ENCODE results near the gene PYROXD2. TPM values are rescaled to one million over a fixed set of nuclear protein-coding genes. Genes with fewer than 3 reads are reported as not detected.

Gene PYROXD2
- total RNA-seq, 1 donor from 2014 or later: 8.6 TPM

GRCh38 chr10:98416606-98417388, 1.8 kb upstream of the PYROXD2 start:
- intact Hi-C loops (cut with micrococcal nuclease): no loop called here

GRCh38 chr10:98415731-98416119, 743 bp upstream of the PYROXD2 start:
- intact Hi-C loops (cut with micrococcal nuclease): no loop called here

DNA sequence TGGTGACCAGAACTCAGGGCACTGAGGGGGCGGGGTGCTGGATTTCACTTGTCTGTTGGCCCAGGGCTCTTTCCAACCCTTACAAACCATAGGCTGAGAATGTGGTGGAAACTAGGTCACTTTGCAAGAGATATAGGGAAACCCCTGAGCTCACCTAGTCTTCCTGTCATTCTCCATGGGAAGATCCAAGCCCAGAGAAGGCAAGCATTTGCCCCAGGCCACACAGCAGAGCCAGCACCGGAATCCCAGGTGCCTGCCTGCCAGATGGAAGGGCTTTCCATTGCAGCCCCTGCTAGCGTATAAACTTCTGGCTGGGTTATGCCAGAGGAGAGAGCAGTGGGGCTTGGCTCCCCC, 427 bp downstream of the PYROXD2 start:
- intact Hi-C loops (cut with micrococcal nuclease): no loop called here

DNA sequence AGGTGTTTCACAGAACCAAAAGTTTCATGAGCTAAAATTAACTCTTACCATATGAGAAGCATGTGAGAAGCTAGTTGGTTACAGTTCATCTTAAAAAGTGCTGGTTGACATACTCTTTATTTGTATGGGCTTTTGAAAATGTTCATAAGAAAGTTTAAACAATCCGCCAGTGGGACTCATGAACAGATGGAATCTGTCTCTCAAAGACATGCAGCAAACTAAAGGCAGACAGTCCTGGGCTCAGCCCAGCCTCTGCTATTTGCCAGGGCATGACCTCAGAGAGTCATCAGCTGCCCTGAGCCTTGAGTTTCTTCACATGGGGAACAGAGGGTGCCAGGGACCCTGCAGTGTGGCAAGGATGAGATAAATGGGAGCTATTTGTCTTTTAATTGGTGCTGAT, 3.2 kb downstream of the PYROXD2 start:
- intact Hi-C loops (cut with micrococcal nuclease): no loop called here

DNA sequence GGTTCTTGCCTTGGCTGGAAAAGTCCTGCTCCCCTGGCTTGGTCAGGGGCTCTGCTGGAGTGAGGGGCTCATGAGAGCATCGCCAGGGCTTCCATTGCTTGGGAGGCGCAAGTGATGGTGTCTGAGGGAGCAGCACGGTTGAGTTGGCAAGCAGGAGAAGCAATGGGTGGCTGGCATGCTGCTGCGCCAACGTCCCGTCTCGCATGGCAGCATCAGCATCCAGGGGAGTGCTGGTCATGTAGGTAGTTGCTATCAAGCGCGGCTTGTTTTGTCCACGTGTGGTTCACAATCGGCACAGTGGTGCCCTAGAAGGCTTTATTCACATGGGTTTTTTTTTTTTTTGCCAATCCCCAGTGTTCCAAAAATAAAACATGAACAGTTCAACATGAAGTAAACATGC, 3.8 kb downstream of the PYROXD2 start:
- intact Hi-C loops (cut with micrococcal nuclease): no loop called here

GRCh38 chr10:98410759-98411158, 4.2 kb downstream of the PYROXD2 start:
- intact Hi-C loops (cut with micrococcal nuclease): no loop called here

GRCh38 chr10:98410135-98410743, 4.7 kb downstream of the PYROXD2 start:
- intact Hi-C loops (cut with micrococcal nuclease): no loop called here

DNA sequence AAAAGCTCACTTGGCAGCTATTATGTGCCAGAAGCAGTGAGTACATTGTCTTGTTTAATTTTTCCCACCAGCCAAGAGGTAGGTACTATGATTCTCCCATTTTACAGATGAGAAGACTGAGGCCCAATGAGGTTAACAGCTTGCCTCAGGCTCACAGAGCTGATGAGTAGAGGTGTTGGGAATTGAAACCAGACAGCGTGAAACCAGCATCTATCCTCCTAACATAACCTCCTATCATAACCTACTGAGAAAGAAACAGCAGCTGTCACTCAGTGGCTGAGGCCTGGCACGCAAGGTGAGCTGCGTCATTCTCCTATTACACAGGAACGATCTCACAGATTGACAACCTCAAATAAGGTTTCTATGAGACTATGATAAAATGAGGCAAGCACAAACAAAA, 6.2 kb downstream of the PYROXD2 start:
- intact Hi-C loops (cut with micrococcal nuclease): no loop called here

- intact Hi-C loops (cut with micrococcal nuclease): no loop called here
These were observed 7.2 kb downstream of the PYROXD2 start for GRCh38 chr10:98407744-98408241.

DNA sequence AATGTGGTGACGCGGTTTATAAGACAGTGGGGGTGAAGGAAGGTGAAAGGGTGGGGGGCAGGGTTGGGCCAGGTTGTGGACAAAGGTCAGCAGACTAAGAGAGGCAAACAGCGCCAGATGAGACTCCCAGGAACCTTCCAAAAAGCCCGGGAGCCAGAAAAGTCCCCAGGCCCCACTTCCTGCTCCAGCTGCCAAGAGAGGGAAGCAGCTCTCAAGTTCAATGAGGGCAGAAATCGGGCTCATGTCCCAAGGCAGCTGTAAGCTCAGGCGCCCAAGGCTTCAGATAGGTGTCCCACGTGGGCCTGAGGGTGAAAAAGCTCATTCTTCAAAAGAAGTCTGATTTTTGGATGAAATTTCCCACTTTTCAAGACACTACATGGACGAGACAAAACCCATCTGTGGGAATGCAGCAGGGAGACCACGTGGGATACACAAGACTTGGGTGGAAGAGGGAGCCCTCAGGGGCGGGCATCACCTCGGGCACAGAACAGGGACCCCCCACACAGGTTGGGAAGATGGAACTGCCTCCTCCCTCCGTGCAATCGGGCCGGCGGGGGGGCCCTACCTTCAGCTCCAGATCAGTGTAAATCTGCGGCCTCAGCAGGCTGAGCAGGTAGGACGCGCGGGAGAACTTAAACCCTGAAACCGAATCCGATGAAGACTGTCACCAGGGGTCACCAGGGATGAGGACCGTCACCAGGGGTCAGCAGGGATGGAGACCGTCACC, 7.8 kb downstream of the PYROXD2 start:
- intact Hi-C loops (cut with micrococcal nuclease): no loop called here

DNA sequence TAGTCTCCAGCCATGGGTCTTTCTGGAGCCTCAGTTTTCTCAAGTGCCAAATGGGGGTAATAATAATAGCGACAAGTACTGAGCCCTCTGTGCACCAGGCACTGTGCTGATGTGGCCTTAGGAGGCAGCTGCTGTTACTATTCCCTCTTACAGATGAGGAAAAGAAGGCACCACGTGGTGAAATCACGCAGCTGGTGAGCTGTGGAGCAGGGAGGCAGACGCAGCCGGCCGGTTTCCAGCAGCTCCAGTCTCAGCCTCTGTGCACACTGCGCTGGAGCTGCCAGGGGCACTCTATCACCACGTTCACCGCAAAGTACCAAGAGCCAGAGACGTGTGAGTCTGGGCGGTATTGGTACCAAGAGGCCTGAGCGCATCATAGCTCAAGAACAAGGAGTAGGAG, 9.6 kb downstream of the PYROXD2 start:
- intact Hi-C loops (cut with micrococcal nuclease): no loop called here

DNA sequence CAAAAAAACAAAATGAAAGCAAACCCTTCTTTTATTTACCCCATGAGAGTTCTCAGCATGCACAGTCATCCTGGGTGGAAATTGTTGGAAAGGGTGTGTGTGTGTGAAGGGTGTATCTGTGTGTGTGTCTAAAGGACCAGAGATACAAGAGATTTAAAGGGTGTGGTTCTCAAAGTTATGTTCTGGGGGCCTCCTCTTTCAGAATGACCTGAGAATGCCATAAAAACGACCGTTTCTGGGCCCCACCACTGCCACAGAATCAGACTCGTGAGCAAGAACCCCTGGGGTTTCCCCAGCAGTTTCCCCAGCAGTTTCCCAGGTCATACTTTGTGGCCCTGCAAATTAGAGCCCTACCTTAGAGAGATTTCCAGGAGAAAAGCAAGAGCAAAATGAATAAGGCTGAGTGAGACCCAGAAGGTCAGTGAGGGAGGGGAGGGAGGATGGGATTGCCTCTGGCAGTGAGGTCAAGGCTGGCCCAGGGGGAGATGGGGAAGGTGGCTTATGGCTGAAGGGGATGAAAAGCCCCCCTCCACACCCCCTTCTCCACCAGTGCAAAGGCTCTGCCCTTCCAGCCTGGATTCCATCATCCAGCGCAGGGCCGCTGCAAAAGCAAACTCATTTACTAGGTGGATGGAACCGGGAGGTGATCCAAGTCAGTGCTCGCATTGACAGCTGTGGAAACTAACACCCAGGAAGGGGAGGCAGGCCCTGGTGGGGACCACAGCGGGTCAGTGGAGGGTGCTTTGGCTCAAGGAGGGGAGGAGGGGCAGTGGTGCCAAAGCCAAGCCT, 10.2 kb downstream of the PYROXD2 start:
- intact Hi-C loops (cut with micrococcal nuclease): no loop called here

DNA sequence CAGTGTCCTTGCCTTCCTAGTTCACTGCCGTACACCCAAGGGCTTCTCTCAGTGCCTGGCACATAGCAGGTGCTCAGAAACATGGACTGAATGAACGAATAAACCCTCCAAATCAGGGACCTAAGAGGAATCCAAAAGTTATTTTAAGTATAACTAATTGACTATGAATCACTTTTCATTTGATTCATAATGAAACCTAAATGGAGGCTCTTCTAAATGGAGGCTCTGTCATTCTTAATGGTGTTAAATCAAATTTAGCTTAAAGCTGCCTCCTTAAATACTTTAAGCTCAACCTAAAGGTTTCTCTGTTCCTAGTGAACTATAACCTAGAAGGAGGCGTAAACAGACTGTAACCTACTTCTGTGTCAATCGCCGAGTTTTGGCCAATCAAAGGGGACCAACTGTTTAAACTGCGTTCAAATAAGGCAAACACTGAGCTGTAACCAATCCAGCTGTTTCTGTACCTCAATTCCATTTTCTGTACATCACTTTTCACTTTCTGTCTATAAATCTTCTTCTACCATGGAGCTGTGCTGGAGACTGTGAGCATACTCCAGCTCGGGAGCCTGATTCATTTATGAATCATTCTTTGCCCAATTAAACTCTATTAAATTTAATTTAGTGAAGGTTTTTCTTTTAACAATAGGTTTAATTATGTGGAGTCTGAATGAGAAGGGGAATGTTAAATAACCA, 11.0 kb downstream of the PYROXD2 start:
- intact Hi-C loops (cut with micrococcal nuclease): no loop called here

- intact Hi-C loops (cut with micrococcal nuclease): no loop called here
These were observed 11.9 kb downstream of the PYROXD2 start for GRCh38 chr10:98402931-98403718.

DNA sequence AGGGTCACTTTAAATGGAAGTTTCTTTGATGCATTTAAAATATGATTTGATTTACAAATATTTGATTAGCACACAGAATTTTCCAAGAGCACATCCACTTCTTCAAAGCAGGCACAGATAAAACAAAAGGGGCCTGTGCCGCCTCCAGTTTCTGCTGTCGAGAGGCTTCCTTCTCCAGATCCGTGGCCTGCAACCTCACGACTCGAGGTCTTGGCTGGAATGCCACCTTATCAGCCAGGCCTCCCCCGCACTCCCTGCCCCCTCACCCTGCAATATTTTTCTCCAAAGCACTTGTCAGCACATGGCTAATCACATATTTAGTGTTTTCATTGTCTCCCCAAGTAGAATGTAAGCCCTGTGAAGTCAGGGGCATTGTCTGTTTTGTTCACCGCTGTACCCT, 12.5 kb downstream of the PYROXD2 start:
- intact Hi-C loops (cut with micrococcal nuclease): no loop called here

GRCh38 chr10:98400482-98400881, 14.5 kb downstream of the PYROXD2 start:
- intact Hi-C loops (cut with micrococcal nuclease): no loop called here

DNA sequence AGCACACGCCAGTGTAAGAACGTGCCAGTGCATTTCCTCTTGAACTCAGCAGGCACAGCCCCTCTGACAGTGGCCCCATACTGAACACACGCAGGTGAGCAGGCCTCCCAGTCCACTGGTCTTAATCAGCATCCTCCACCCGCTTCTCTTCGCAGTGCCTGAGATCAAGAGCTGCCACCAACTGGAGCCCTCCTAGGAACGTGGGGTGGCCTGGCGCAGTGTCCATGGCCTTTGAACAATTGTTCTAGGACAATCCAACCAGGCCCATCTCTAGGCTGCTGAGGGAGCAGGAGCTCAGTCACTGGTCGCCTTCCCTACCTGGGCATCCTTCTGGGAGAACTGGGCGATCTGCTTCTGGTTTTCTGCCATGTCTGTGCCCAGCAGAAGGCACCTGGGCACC, 15.2 kb downstream of the PYROXD2 start:
- intact Hi-C loops (cut with micrococcal nuclease): no loop called here

DNA sequence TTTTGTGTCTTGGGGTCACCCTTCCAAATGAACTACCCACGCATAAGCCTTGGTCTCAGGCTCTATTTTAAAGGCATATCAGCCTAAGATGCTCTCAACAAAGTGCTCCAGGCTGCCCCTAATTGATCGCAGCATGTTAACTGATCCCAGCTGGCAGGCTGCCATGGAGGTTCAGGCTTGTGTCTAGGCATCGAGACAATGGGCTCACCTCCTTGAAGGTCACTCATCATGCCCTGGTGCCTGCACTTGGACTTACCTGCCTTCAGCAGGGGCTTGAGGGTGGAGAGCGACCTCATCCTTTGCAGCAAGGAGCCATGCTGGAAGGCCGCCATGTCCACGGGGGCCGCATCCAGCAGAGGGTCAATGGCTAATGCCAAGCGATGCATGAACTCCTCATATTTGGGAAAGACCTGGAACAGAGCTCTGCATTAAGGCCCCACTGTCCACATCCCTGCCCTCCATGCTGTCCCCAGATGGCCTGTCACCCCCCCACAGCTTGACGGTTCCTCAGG, 17.8 kb downstream of the PYROXD2 start:
- intact Hi-C loops (cut with micrococcal nuclease): no loop called here

DNA sequence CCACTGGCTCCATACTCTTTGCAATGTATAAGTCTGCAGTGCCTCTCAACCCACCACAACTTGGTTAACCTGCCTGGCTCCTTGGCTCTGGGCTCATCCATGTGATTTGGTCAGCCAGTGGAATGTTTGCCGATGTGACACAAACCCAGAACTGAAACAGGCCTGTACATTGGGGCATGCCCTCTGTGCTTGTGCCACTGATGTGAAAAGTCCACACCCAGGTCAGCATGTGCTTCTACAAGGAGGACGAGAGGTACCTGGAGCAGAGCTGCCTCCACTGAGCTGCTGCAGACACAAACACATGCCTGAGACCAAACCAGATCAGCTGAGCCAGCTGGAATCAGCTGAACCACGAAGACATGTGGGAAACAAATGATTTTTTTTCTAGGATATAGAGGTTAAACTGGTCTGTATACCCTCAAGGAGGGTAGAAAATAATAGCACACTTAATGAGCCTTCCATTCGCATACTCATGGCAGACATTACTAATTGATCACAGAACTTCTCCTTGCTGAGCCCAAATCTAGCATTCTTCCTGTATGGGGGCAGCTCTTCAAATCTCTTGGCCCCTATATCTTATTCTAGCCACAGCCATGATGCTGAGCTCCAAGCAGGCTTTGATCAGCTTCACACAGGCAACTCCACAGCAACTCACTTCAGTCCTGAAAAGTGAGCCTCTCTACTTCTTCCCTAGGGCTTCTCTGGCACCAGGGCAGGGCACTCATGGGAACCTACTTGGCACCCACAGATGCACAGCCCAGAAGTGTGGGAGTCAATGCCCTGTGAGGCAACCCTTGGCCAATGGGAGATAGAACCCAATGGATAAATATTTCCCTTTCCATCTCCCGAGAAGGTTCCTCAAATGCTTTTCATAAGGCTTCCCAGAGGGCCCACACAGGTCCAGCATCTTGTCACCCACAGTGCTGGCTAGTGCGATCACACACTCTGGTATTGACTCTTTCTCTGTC, 18.6 kb downstream of the PYROXD2 start:
- intact Hi-C loops (cut with micrococcal nuclease): no loop called here
